GM10248 (cell line): ENCODE results near the gene LRRC66.

Source experiments
- CTCF ChIA-PET: fragments of 300-600 bp; sonication (Branson Sonifier 250); formaldehyde crosslinking; extraction: SDS; loops from one replicate; lab custom pipeline; 2021; ENCODE audit warnings: antibody characterized with exemption; lab: Yijun Ruan, JAX
- POLR2A ChIA-PET: fragments of 350-650 bp; sonication (Branson Sonifier 250); formaldehyde crosslinking; extraction: SDS; loops from one replicate; lab custom pipeline; 2020; ENCODE audit warnings: antibody characterized with exemption; lab: Yijun Ruan, JAX
- DNase-seq: peaks from one replicate; pipeline ENCODE4 v3.0.0; 2012; ENCODE audit errors: extremely low spot score
- CTCF ChIP-seq: IDR thresholded peaks from 2 replicates; pipeline ENCODE4 v1.5.1; 2012; ENCODE audit warnings: mild to moderate bottlenecking, low read depth; ENCODE audit errors: extremely low read depth, missing control alignments, control extremely low read depth

LRRC66 gene

GRCh38 chr4:52016981-52017380 lies 3.2 kb downstream of the LRRC66 start:
- DNase-seq: no peak
- no peak for TF ChIP-seq CTCF
- ChIA-PET POLR2A (no interaction called here), CTCF (no interaction called here)

- ChIA-PET POLR2A (no interaction called here), CTCF (no interaction called here)
- no peak for TF ChIP-seq CTCF
- DNase-seq: no peak
Observed at GRCh38 chr4:52015366-52015765, 4.8 kb downstream of the LRRC66 start.

- ChIA-PET CTCF (no interaction called here), POLR2A (no interaction called here)
Observed at GRCh38 chr4:52014903-52015302, 5.3 kb downstream of the LRRC66 start.

GRCh38 chr4:52012651-52013050 lies 7.5 kb downstream of the LRRC66 start:
- DNase-seq: no peak
- POLR2A ChIA-PET: no interaction called here
- CTCF ChIA-PET: no interaction called here
- TF ChIP-seq CTCF: no peak

More at GRCh38 chr4:52014903-52015302, 5.3 kb downstream of the LRRC66 start:
- no peak for TF ChIP-seq CTCF
- DNase-seq: no peak

- DNase-seq: no peak
- TF ChIP-seq CTCF: no peak
- ChIA-PET POLR2A (no interaction called here), CTCF (no interaction called here)
Observed at GRCh38 chr4:52010986-52011385, 9.2 kb downstream of the LRRC66 start.

GRCh38 chr4:52006887-52007286 lies 13.3 kb downstream of the LRRC66 start:
- no peak for DNase-seq
- TF ChIP-seq CTCF: no peak
- ChIA-PET POLR2A (no interaction called here), CTCF (no interaction called here)
